ENCODE data around the gene KAT8.
"Not testable (repeated sequence)": the region's sequence is repeated elsewhere in the genome, so short reads cannot be mapped to it uniquely, and the experiment has no call there.

The KAT8 gene

GRCh38 chr16:31083981-31084380 is 33.5 kb upstream of the KAT8 start:
- no peak for DNase-seq (ENCODE audit: low spot score)

GRCh38 chr16:31084584-31085302 is 32.7 kb upstream of the KAT8 start:
- DNase-seq (ENCODE audit: low spot score) = no peak

- DNase-seq (ENCODE audit: low spot score) = no peak
Measured at GRCh38 chr16:31085411-31085810, 32.1 kb upstream of the KAT8 start.

- no peak for DNase-seq (ENCODE audit: low spot score)
Measured at GRCh38 chr16:31085873-31086628, 31.4 kb upstream of the KAT8 start.

GRCh38 chr16:31086629-31086906 is 30.9 kb upstream of the KAT8 start:
- DNase-seq (ENCODE audit: low spot score) = no peak

- DNase-seq (ENCODE audit: low spot score) = no peak
Measured at GRCh38 chr16:31087481-31087880, 30.0 kb upstream of the KAT8 start.

- DNase-seq (ENCODE audit: low spot score) = no peak
Measured at GRCh38 chr16:31087971-31088370, 29.5 kb upstream of the KAT8 start.

GRCh38 chr16:31088459-31089183 is 28.8 kb upstream of the KAT8 start, which contains the start of gene PRSS53:
TSS of gene PRSS53 (minus strand) at chr16:31088943. CDS start at chr16:31088809, 134 bp downstream.
- DNase-seq (ENCODE audit: low spot score) = no peak

GRCh38 chr16:31089199-31089598 is 28.3 kb upstream of the KAT8 start:
- no peak for DNase-seq (ENCODE audit: low spot score)

GRCh38 chr16:31090540-31090939 is 26.9 kb upstream of the KAT8 start:
- no peak for DNase-seq (ENCODE audit: low spot score)

- DNase-seq (ENCODE audit: low spot score) = no peak
Measured at GRCh38 chr16:31092330-31092729, 25.1 kb upstream of the KAT8 start.

GRCh38 chr16:31093132-31093703 is 24.2 kb upstream of the KAT8 start:
- peak; percentile 74 for DNase-seq (ENCODE audit: low spot score)

GRCh38 chr16:31094088-31094423 is 23.4 kb upstream of the KAT8 start:
- DNase-seq (ENCODE audit: low spot score) = peak; percentile 17

- DNase-seq (ENCODE audit: low spot score) = peak; percentile 97
Measured at GRCh38 chr16:31094424-31095120, 22.9 kb upstream of the KAT8 start, which contains the start of gene VKORC1. TSS of gene VKORC1 (minus strand) at chr16:31094797. CDS start at chr16:31094729, 68 bp downstream.

GRCh38 chr16:31099860-31100638 is 17.4 kb upstream of the KAT8 start:
- no peak for DNase-seq (ENCODE audit: low spot score)

GRCh38 chr16:31100876-31101641 is 16.4 kb upstream of the KAT8 start:
- DNase-seq (ENCODE audit: low spot score) = not testable (repeated sequence)

- peak; percentile 47 for DNase-seq (ENCODE audit: low spot score)
Measured at GRCh38 chr16:31105677-31106213, 11.7 kb upstream of the KAT8 start.

GRCh38 chr16:31106509-31107464 is 10.7 kb upstream of the KAT8 start:
- DNase-seq (ENCODE audit: low spot score) = no peak

GRCh38 chr16:31107465-31107867 is 10.0 kb upstream of the KAT8 start:
- no peak for DNase-seq (ENCODE audit: low spot score)

Measured in SW480 (cell line).